GM12878 (cell line): Measurements from ENCODE around the gene NECAB2. TPM values are rescaled to one million over a fixed set of nuclear protein-coding genes. Genes with fewer than 3 reads are reported as not detected.

Experiments used
- ATAC-seq: fragments of 200-7000 bp; cut with Tn5 transposase; 3 replicates; pipeline ENCODE4 v1.9.1; 2020; ENCODE audit warnings: mild to moderate bottlenecking, moderate library complexity
- BruUV-seq: library from RNA; stranded (reverse); fragments of 400-500 nt; replicated peaks from 2 replicates; lab custom pipeline; 2021; lab: Mats Ljungman, UMichigan
- CTCF ChIA-PET: fragments of 300-600 bp; sonication (Branson Sonifier 250); formaldehyde crosslinking; extraction: SDS; loops from one replicate; lab custom pipeline; 2021; ENCODE audit warnings: inconsistent platforms; lab: Yijun Ruan, JAX
- POLR2A ChIA-PET: fragments of 350-600 bp; formaldehyde crosslinking; extraction: SDS; loops from one replicate; lab custom pipeline; 2021; ENCODE audit warnings: inconsistent platforms; lab: Charles Lee
- RAD21 ChIA-PET: fragments of 300-600 bp; sonication (Branson Sonifier 250); formaldehyde crosslinking; loops from one replicate; lab custom pipeline; 2023; ENCODE audit warnings: antibody characterized with exemption; ENCODE audit not compliant: unreplicated experiment; lab: Charles Lee
- SMC1A ChIA-PET: fragments of 300-600 bp; sonication (Branson Sonifier 250); formaldehyde crosslinking; loops from one replicate; lab custom pipeline; 2023; ENCODE audit not compliant: unreplicated experiment, uncharacterized antibody; lab: Charles Lee
- DNase-seq: peaks from one replicate; pipeline ENCODE4 v3.0.0-alpha.2; 2011; ENCODE audit warnings: low read depth, low spot score
- FAIRE-seq: peaks from 3 replicates; lab custom pipeline; 2011; peaks lifted over from hg19 to GRCh38; lab: Jason Lieb, UNC
- H2AFZ ChIP-seq: 2 replicates; pipeline ENCODE4 v1.6.0; 2011; ENCODE audit warnings: low read depth, low read length, control low read depth; ENCODE audit not compliant: control insufficient read depth
- H3K27ac ChIP-seq: 2 replicates; pipeline ENCODE4 v1.5.1; 2011; ENCODE audit warnings: control low read depth; ENCODE audit not compliant: control insufficient read depth, insufficient read depth
- H3K27me3 ChIP-seq, 2 experiments: replicated peaks in 1 of 2; 2 replicates each; pipeline versions ENCODE4 v1.6.0 to v1.6.1; 2011; ENCODE audit warnings: low read length in 1 of 2; ENCODE audit not compliant: control insufficient read depth in 2 of 2, insufficient read depth in 2 of 2
- H3K36me3 ChIP-seq, 2 experiments: 2 replicates each; pipeline ENCODE4 v1.5.1; 2011; ENCODE audit warnings: low read length in 1 of 2; ENCODE audit not compliant: control insufficient read depth in 2 of 2, insufficient read depth in 2 of 2
- H3K4me1 ChIP-seq: 2 replicates; pipeline ENCODE4 v1.6.1; 2011; ENCODE audit warnings: mild to moderate bottlenecking, low read length, moderate library complexity, mixed read lengths; ENCODE audit not compliant: control insufficient read depth, insufficient read depth
- H3K4me2 ChIP-seq: 2 replicates; pipeline ENCODE4 v1.6.0; 2011; ENCODE audit warnings: control low read depth; ENCODE audit not compliant: control insufficient read depth, insufficient read depth
- H3K4me3 ChIP-seq: fragments of 200-600 bp; sonication (generic); 2 replicates; pipeline ENCODE4 v1.5.1; 2016
- H3K79me2 ChIP-seq: 2 replicates; pipeline ENCODE4 v1.6.0; 2011; ENCODE audit warnings: low read length; ENCODE audit not compliant: control insufficient read depth, insufficient read depth
- H3K9ac ChIP-seq: 2 replicates; pipeline ENCODE4 v1.8.0; 2011; ENCODE audit warnings: low read length, control low read depth, mixed read lengths; ENCODE audit not compliant: control insufficient read depth, insufficient read depth
- H3K9me3 ChIP-seq: replicated peaks from 3 replicates; pipeline ENCODE4 v1.5.1; 2011; ENCODE audit warnings: mild to moderate bottlenecking, low read length; ENCODE audit not compliant: control insufficient read depth, insufficient read depth
- H4K20me1 ChIP-seq: 2 replicates; pipeline ENCODE4 v1.6.0; 2011; ENCODE audit not compliant: control insufficient read depth, insufficient read depth
- EZH2 ChIP-seq: IDR thresholded peaks from 2 replicates; pipeline ENCODE4 v1.6.1; 2012; ENCODE audit warnings: low read depth, mild to moderate bottlenecking, control low read depth, inconsistent platforms, low read length, borderline replicate concordance; ENCODE audit not compliant: control insufficient read depth
- FOXM1 ChIP-seq: IDR thresholded peaks from 2 replicates; pipeline ENCODE4 v1.6.1; 2012; ENCODE audit warnings: low read depth, mild to moderate bottlenecking, inconsistent platforms, low read length, moderate library complexity
- HSF1 ChIP-seq: fragments of 150-350 bp; IDR thresholded peaks from 2 replicates; pipeline ENCODE4 v1.6.1; 2014; ENCODE audit warnings: mild to moderate bottlenecking, low read depth, low read length
- MXI1 ChIP-seq: fragments of 150-350 bp; IDR thresholded peaks from 2 replicates; pipeline ENCODE4 v1.6.1; 2011; ENCODE audit warnings: low read depth, mild to moderate bottlenecking, inconsistent platforms, low read length, improper control_type of control experiment
- NFXL1 ChIP-seq: fragments of 450-650 bp; IDR thresholded peaks from 2 replicates; pipeline ENCODE4 v1.6.1; 2017; ENCODE audit warnings: antibody characterized with exemption, mild to moderate bottlenecking, borderline replicate concordance
- NFYB ChIP-seq: IDR thresholded peaks from 2 replicates; pipeline ENCODE4 v1.6.1; 2011; ENCODE audit warnings: low read depth, mild to moderate bottlenecking, low read length, improper control_type of control experiment, moderate library complexity; ENCODE audit not compliant: insufficient read depth
- POLR2AphosphoS2 ChIP-seq: IDR thresholded peaks from 2 replicates; pipeline ENCODE4 v1.6.1; 2011; ENCODE audit warnings: low read depth, mild to moderate bottlenecking, low read length, improper control_type of control experiment, moderate library complexity
- RBBP5 ChIP-seq: fragments of 200-600 bp; sonication (generic); conservative IDR thresholded peaks from 2 replicates; pipeline ENCODE4 v1.6.1; 2016
- TCF7 ChIP-seq: IDR thresholded peaks from 2 replicates; pipeline ENCODE4 v1.6.1; 2014; ENCODE audit warnings: antibody characterized with exemption, borderline replicate concordance
- ZSCAN29 ChIP-seq: fragments of 450-650 bp; IDR thresholded peaks from 2 replicates; pipeline ENCODE4 v1.6.1; 2017; ENCODE audit warnings: mild to moderate bottlenecking, moderate library complexity
- whole genome bisulfite sequencing: methylation state at CpG from one replicate; pipeline ENCODE4 v1.1.6; 2016; ENCODE audit warnings: low lambda C conversion rate; ENCODE audit not compliant: insufficient replicate concordance, insufficient coverage; ENCODE audit errors: missing lambda C conversion rate; 5-methylcytosine and 5-hydroxymethylcytosine counted together
- in situ Hi-C: fragments of 300-500 bp; cut with MboI; formaldehyde crosslinking; loops from 9 replicates; pipeline ENCODE4 v1.14.3; 2018; ENCODE audit warnings: mixed read lengths
- intact Hi-C: fragments of 100-400 bp; cut with micrococcal nuclease; formaldehyde crosslinking; loops from one replicate; pipeline ENCODE4 v1.14.2; 2022; ENCODE audit not compliant: unreplicated experiment
- polyA plus RNA-seq, 11 experiments: library from polyadenylated mRNA; depleted of rRNA in 4 of 11; unstranded in 6 of 11; stranded (reverse) in 5 of 11; fragments of >200 nt; fragmentation: Nextera tagmentation in 4 of 11; fragmentation: Illumina TruSeq in 1 of 11; extraction: Ambion mirVana in 4 of 11; extraction: Trizol in 1 of 11; gene quantifications; 1 replicate in 1 of 11; 2 replicates in 10 of 11; pipeline versions ENCODE4 v1.2.1 to v1.2.3, GENCODE V29; 2011 to 2016; ENCODE audit warnings: inconsistent platforms in 2 of 11, missing spikeins in 2 of 11, low read depth in 1 of 11
- total RNA-seq, 4 experiments: library from RNA; depleted of rRNA in 3 of 4; stranded (reverse); fragments of >200 nt in 3 of 4; fragmentation: Illumina TruSeq in 1 of 4; extraction: Trizol in 1 of 4; gene quantifications; 2 replicates each; pipeline versions ENCODE4 v1.2.1 to v1.2.3, GENCODE V29; 2013 to 2021

NECAB2 gene
- total and polyA plus RNA-seq, 10 of the 15 experiments (the other 5 are each of a cell fraction or from before 2014, with no cell fraction given), result not detected

DNA sequence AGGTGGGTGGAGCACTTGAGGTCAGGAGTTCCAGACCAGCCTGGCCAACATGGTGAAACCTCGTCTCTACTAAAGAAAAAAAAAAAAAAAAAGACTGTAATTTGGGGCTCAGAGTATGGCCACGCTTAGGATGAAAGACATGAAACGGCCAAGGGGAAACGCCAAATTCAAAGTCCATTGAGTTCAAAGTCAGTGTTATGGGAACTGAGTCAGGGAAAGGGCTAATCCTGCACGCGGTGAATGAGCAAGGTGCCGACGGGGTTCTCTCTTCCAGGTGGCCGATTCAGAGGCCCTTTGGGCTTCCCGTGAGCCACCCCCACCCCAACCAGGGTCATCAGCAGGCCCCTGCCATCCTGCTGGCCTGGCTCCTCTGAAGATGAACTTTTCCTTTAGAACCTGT, 22.5 kb upstream of the NECAB2 start (continued):
- no peak for TF ChIP-seq HSF1
- no peak for TF ChIP-seq FOXM1
- TF ChIP-seq POLR2AphosphoS2, result no peak
- TF ChIP-seq ZSCAN29, result no peak
- no peak for TF ChIP-seq RBBP5
- no peak for TF ChIP-seq EZH2

- RAD21 ChIA-PET, result no interaction called here
- BruUV-seq, result no TSS peak
- H3K4me2 ChIP-seq, result no peak overlapping the region
- H4K20me1 ChIP-seq, result no peaks in the 10 kb centered on the region
- no peak overlapping the region for H3K4me3 ChIP-seq
- SMC1A ChIA-PET, result no interaction called here
- H3K79me2 ChIP-seq, result no peaks in the 10 kb centered on the region
- H3K27me3 ChIP-seq, result no peaks in the 10 kb centered on the region; a peak in 1 of 4 replicates
- H3K9me3 ChIP-seq, result no peaks in the 10 kb centered on the region
- H2AFZ ChIP-seq, result no peak overlapping the region
- H3K4me1 ChIP-seq, result no peaks in the 10 kb centered on the region
- no peaks in the 10 kb centered on the region for H3K36me3 ChIP-seq
- POLR2A ChIA-PET, result no interaction called here
- TF ChIP-seq MXI1, result no peak
- no peak for TF ChIP-seq TCF7
- TF ChIP-seq NFYB, result no peak
- no peak for TF ChIP-seq NFXL1
- TF ChIP-seq, all 136 proteins: peak for 0
- intact Hi-C loops, result no loop called here
- ATAC-seq (no peak), DNase-seq (no peak), FAIRE-seq (no peak)
- CTCF ChIA-PET, result no interaction called here
- in situ Hi-C loops, result no loop called here
- Histone ChIP-seq H3K27ac (no peak overlapping the region), H3K9ac (no peak overlapping the region)
- WGBS, result 59% methylated on average over 24 of the region's 24 CpGs
Measured at GRCh38 chr16:83946154-83946780, 21.8 kb upstream of the NECAB2 start.
